Measurements from ENCODE around the gene ARHGAP44. TPM values are rescaled to one million over a fixed set of nuclear protein-coding genes. Genes with fewer than 3 reads are reported as not detected.

ARHGAP44 gene
- total and polyA plus RNA-seq, 2 donors (not counting 1 experiment from before 2014, with no cell fraction given): 0.78 to 11.6 TPM

GRCh38 chr17:12963505-12963904, 174.2 kb downstream of the ARHGAP44 start:
- H3K79me2 ChIP-seq (ENCODE audit: control insufficient read depth, insufficient read depth, low read length): no peaks in the 10 kb centered on the region
- peaks cover 0 to 7% (median 0%) of the 10 kb centered on the region in 3 donors for H3K9me3 ChIP-seq (ENCODE audit: control extremely low read depth in 1 of 3, control insufficient read depth in 2 of 3, insufficient read depth in 1 of 3, low read length in 2 of 3)
- no peak overlapping the region for H3K27ac ChIP-seq (ENCODE audit: low read length in 2 of 2)
- H4K20me1 ChIP-seq (ENCODE audit: control insufficient read depth, insufficient read depth, low read length, poor library complexity, severe bottlenecking): no peaks in the 10 kb centered on the region
- H3K4me3 Mint-ChIP-seq: no peak overlapping the region
- POLR2A ChIA-PET: no interaction called here
- no peaks in the 10 kb centered on the region for H3K4me1 ChIP-seq (ENCODE audit: control insufficient read depth in 2 of 2, insufficient read depth in 2 of 2, low read length in 2 of 2)
- no peak overlapping the region for H2AFZ ChIP-seq (ENCODE audit: insufficient read depth, low read depth, low read length, poor library complexity, severe bottlenecking)
- no peak overlapping the region for H3K4me3 ChIP-seq (ENCODE audit: control extremely low read depth in 1 of 5, extremely low read depth in 1 of 5, insufficient read depth in 1 of 5, low read depth in 2 of 5, low read length in 4 of 5)
- no peak for TF ChIP-seq CTCF (IDR thresholded peaks at IDR 0.05)
- no peak overlapping the region for H3K9ac ChIP-seq (ENCODE audit: low read length)
- H3K36me3 ChIP-seq (replicated peaks in 1 of 2; ENCODE audit: control extremely low read depth in 1 of 2, control insufficient read depth in 1 of 2, extremely low read depth in 1 of 2, insufficient read depth in 2 of 2, low read length in 1 of 2): no peaks in the 10 kb centered on the region
- CTCF ChIA-PET: interaction anchor here (1.1 kb wide), 2 partner anchors 41 to 68 kb away, joined by 3 read pairs; no protein-coding TSS in a partner anchor
- no peak overlapping the region for H3K27ac Mint-ChIP-seq
- H3K4me2 ChIP-seq (replicated peaks; ENCODE audit: low read depth, low read length, poor library complexity, severe bottlenecking): no peak overlapping the region
- peaks cover 1% of the 10 kb centered on the region for H3K4me1 Mint-ChIP-seq
- intact Hi-C loops (cut with micrococcal nuclease): no loop called here
- 71% methylated on average over 4 of the region's 7 CpGs for WGBS (ENCODE audit: insufficient coverage)
- ATAC-seq (ENCODE audit: low read depth) (no peak), DNase-seq (no peak)
- no peaks in the 10 kb centered on the region for H3K9me3 Mint-ChIP-seq (ENCODE audit: insufficient read depth)
- H3K27me3 ChIP-seq (replicated peaks in 1 of 4; ENCODE audit: control extremely low read depth in 1 of 4, control insufficient read depth in 3 of 4, insufficient read depth in 4 of 4, low read length in 3 of 4): no peaks in the 10 kb centered on the region
- no peaks in the 10 kb centered on the region for H3K27me3 Mint-ChIP-seq

GRCh38 chr17:12964162-12964561, 174.9 kb downstream of the ARHGAP44 start:
- TF ChIP-seq EZH2 (IDR thresholded peaks at IDR 0.05; ENCODE audit: borderline replicate concordance, insufficient read depth, low read depth, low read length, poor library complexity, severe bottlenecking): no peak
- no peak for TF ChIP-seq CTCF (IDR thresholded peaks at IDR 0.05)
- ATAC-seq (ENCODE audit: low read depth): no peak
- WGBS (ENCODE audit: insufficient coverage): 97% methylated on average over 4 of the region's 5 CpGs

More at GRCh38 chr17:12964162-12964561, 174.9 kb downstream of the ARHGAP44 start:
- Mint-ChIP-seq H3K4me1 (peaks cover 1% of the 10 kb centered on the region), H3K27me3 (no peaks in the 10 kb centered on the region), H3K9me3 (ENCODE audit: insufficient read depth) (no peaks in the 10 kb centered on the region), H3K27ac (no peak overlapping the region), H3K4me3 (no peak overlapping the region)
- ChIA-PET CTCF (interaction anchor here (1.1 kb wide), 1 partner anchor 67 kb away, joined by 3 read pairs; no protein-coding TSS in a partner anchor), POLR2A (no interaction called here)
- Histone ChIP-seq H3K9me3 (ENCODE audit: control extremely low read depth in 1 of 3, control insufficient read depth in 2 of 3, insufficient read depth in 1 of 3, low read length in 2 of 3) (peaks cover 0 to 3% (median 0%) of the 10 kb centered on the region in 3 donors), H3K4me1 (ENCODE audit: control insufficient read depth in 2 of 2, insufficient read depth in 2 of 2, low read length in 2 of 2) (no peaks in the 10 kb centered on the region), H4K20me1 (ENCODE audit: control insufficient read depth, insufficient read depth, low read length, poor library complexity, severe bottlenecking) (no peaks in the 10 kb centered on the region), H3K79me2 (ENCODE audit: control insufficient read depth, insufficient read depth, low read length) (no peaks in the 10 kb centered on the region), H3K27ac (ENCODE audit: low read length in 2 of 2) (no peak overlapping the region), H2AFZ (ENCODE audit: insufficient read depth, low read depth, low read length, poor library complexity, severe bottlenecking) (no peak overlapping the region), H3K36me3 (replicated peaks in 1 of 2; ENCODE audit: control extremely low read depth in 1 of 2, control insufficient read depth in 1 of 2, extremely low read depth in 1 of 2, insufficient read depth in 2 of 2, low read length in 1 of 2) (no peaks in the 10 kb centered on the region), H3K27me3 (replicated peaks in 1 of 4; ENCODE audit: control extremely low read depth in 1 of 4, control insufficient read depth in 3 of 4, insufficient read depth in 4 of 4, low read length in 3 of 4) (no peaks in the 10 kb centered on the region), H3K9ac (ENCODE audit: low read length) (no peak overlapping the region), H3K4me2 (replicated peaks; ENCODE audit: low read depth, low read length, poor library complexity, severe bottlenecking) (no peak overlapping the region), H3K4me3 (ENCODE audit: control extremely low read depth in 1 of 5, extremely low read depth in 1 of 5, insufficient read depth in 1 of 5, low read depth in 2 of 5, low read length in 4 of 5) (no peak overlapping the region)
- no peak for DNase-seq
- intact Hi-C loops (cut with micrococcal nuclease): no loop called here

Measured in B cell (primary cell).